A673 (cell line): ENCODE results near the gene LRRC8A. TPM values are rescaled to one million over a fixed set of nuclear protein-coding genes. Genes with fewer than 3 reads are reported as not detected.

Experiments used
- BruUV-seq: library from RNA; stranded (reverse); fragments of 400-500 nt; replicated peaks from 2 replicates; lab custom pipeline; 2021; lab: Mats Ljungman, UMichigan
- CTCF ChIA-PET: fragments of 300-600 bp; sonication (Branson Sonifier 250); formaldehyde crosslinking; loops from one replicate; lab custom pipeline; 2022; ENCODE audit warnings: antibody characterized with exemption; lab: Charles Lee
- POLR2A ChIA-PET: fragments of 300-600 bp; sonication (Branson Sonifier 250); formaldehyde crosslinking; loops from one replicate; lab custom pipeline; 2022; ENCODE audit warnings: antibody characterized with exemption; ENCODE audit not compliant: low non-redundant PET; lab: Charles Lee
- DNase-seq: peaks from one replicate; pipeline ENCODE4 v3.0.0-alpha.2; 2015; ENCODE audit warnings: low spot score
- H3K27ac ChIP-seq: fragments of 200-600 bp; sonication (generic); 2 replicates; pipeline ENCODE4 v1.5.1; 2016; ENCODE audit warnings: mixed run types, low read depth, mild to moderate bottlenecking, mixed read lengths, antibody characterized with exemption, low read length; ENCODE audit not compliant: poor library complexity, severe bottlenecking
- H3K27me3 ChIP-seq: fragments of 200-600 bp; sonication (generic); replicated peaks from 2 replicates; pipeline ENCODE4 v1.6.1; 2017; ENCODE audit warnings: mixed run types, low read depth, mild to moderate bottlenecking, mixed read lengths, antibody characterized with exemption, low read length; ENCODE audit not compliant: insufficient read depth, poor library complexity
- H3K36me3 ChIP-seq: fragments of 200-600 bp; sonication (generic); 2 replicates; pipeline ENCODE4 v1.6.1; 2016; ENCODE audit warnings: mixed run types, mild to moderate bottlenecking, mixed read lengths, antibody characterized with exemption, low read length; ENCODE audit not compliant: insufficient read depth, poor library complexity, severe bottlenecking
- H3K4me1 ChIP-seq: fragments of 200-600 bp; sonication (generic); 2 replicates; pipeline ENCODE4 v1.6.1; 2017; ENCODE audit warnings: mixed run types, mild to moderate bottlenecking, mixed read lengths, antibody characterized with exemption, low read length; ENCODE audit not compliant: insufficient read depth, poor library complexity, severe bottlenecking
- H3K4me3 ChIP-seq: fragments of 200-600 bp; sonication (generic); 2 replicates; pipeline ENCODE4 v1.5.1; 2016; ENCODE audit warnings: low read depth, mixed run types, mild to moderate bottlenecking, mixed read lengths, low read length; ENCODE audit not compliant: poor library complexity, severe bottlenecking
- H3K9me3 ChIP-seq: fragments of 200-600 bp; sonication (generic); 2 replicates; pipeline ENCODE4 v1.6.1; 2016; ENCODE audit warnings: mixed run types, low read depth, mild to moderate bottlenecking, mixed read lengths, antibody characterized with exemption, low read length; ENCODE audit not compliant: poor library complexity, severe bottlenecking
- EZH2 ChIP-seq: fragments of 200-600 bp; sonication (generic); IDR thresholded peaks from 2 replicates; pipeline ENCODE4 v1.6.1; 2017; ENCODE audit warnings: borderline replicate concordance, low read depth, mild to moderate bottlenecking, mixed read lengths, antibody characterized with exemption, low read length; ENCODE audit not compliant: poor library complexity, severe bottlenecking
- intact Hi-C: fragments of 100-400 bp; cut with micrococcal nuclease; formaldehyde crosslinking; loops from one replicate; pipeline ENCODE4 v1.10.0; 2022; ENCODE audit not compliant: unreplicated experiment
- total RNA-seq: library from RNA; stranded (reverse); gene quantifications from 2 replicates; pipeline ENCODE4 v1.2.3, GENCODE V29; 2021
- TF ChIP-seq, protein P1 (sequence below): fragments of 300-800, 200-600 bp; sonication (generic); conservative IDR thresholded peaks from 2 replicates; pipeline ENCODE4 v1.5.1; 2017; ENCODE audit warnings: low read depth, mild to moderate bottlenecking, antibody characterized with exemption, low read length, moderate library complexity, mixed read lengths

Gene LRRC8A
- total RNA-seq, 1 experiment from 2014 or later: 56.8 TPM

DNA sequence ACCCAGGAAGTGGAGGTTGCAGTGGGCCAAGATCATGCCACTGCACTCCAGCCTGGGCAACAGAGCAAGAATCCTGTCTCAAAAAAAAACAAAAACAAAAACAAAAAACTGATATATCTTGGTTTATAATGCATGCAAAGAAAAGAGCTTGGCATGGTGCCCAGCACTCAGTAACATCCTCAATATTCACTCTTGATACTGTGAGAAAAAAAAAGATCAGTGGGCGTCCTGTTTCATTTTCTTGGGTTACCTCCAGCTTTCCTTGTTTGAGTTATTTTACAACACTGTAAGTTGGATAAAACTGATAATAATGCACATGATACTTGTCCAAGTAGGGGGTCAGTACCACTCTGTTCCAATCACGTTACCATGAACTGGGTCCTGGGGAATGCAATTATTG lies 46.7 kb downstream of the LRRC8A start:
- no peak for TF ChIP-seq EZH2
- TF ChIP-seq, protein P1, sequence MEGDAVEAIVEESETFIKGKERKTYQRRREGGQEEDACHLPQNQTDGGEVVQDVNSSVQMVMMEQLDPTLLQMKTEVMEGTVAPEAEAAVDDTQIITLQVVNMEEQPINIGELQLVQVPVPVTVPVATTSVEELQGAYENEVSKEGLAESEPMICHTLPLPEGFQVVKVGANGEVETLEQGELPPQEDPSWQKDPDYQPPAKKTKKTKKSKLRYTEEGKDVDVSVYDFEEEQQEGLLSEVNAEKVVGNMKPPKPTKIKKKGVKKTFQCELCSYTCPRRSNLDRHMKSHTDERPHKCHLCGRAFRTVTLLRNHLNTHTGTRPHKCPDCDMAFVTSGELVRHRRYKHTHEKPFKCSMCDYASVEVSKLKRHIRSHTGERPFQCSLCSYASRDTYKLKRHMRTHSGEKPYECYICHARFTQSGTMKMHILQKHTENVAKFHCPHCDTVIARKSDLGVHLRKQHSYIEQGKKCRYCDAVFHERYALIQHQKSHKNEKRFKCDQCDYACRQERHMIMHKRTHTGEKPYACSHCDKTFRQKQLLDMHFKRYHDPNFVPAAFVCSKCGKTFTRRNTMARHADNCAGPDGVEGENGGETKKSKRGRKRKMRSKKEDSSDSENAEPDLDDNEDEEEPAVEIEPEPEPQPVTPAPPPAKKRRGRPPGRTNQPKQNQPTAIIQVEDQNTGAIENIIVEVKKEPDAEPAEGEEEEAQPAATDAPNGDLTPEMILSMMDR: no peak
- no TSS peak for BruUV-seq
- DNase-seq: no peak
- intact Hi-C loops: loop anchor here (1.0 to 5.0 kb wide), 3 partner anchors 65 to 196 kb away; no protein-coding TSS in a partner anchor
- Histone ChIP-seq H3K9me3 (no peaks in the 10 kb centered on the region), H3K4me1 (no peaks in the 10 kb centered on the region), H3K27ac (no peak overlapping the region), H3K4me3 (no peak overlapping the region), H3K27me3 (no peaks in the 10 kb centered on the region), H3K36me3 (no peaks in the 10 kb centered on the region)
- POLR2A ChIA-PET: interaction anchor here (0.7 kb wide), 1 partner anchor 93 kb away, joined by 3 read pairs; no protein-coding TSS in a partner anchor
- CTCF ChIA-PET: interaction anchor here (0.6 to 1.1 kb wide), 3 partner anchors 50 to 68 kb away, joined by 3 to 8 read pairs (median 5); no protein-coding TSS in a partner anchor

GRCh38 chr9:128929560-128929959 lies 47.6 kb downstream of the LRRC8A start:
- BruUV-seq: no TSS peak
- DNase-seq: no peak
- TF ChIP-seq EZH2: no peak
- TF ChIP-seq, protein P1: no peak
- no peaks in the 10 kb centered on the region for H3K27me3 ChIP-seq
- CTCF ChIA-PET: interaction anchor here (0.7 kb wide), 1 partner anchor 228 kb away, joined by 4 read pairs; the partner anchor contains the start of gene PKN3
- POLR2A ChIA-PET: interaction anchor here (0.7 kb wide), 1 partner anchor 1004 kb away, joined by 9 read pairs; no protein-coding TSS in a partner anchor
- H3K4me1 ChIP-seq: no peaks in the 10 kb centered on the region
- H3K27ac ChIP-seq: no peak overlapping the region
- intact Hi-C loops: loop anchor here (2.0 to 5.0 kb wide), 2 partner anchors 77 to 197 kb away; no protein-coding TSS in a partner anchor
- H3K36me3 ChIP-seq: no peaks in the 10 kb centered on the region
- H3K4me3 ChIP-seq: no peak overlapping the region
- no peaks in the 10 kb centered on the region for H3K9me3 ChIP-seq

DNA sequence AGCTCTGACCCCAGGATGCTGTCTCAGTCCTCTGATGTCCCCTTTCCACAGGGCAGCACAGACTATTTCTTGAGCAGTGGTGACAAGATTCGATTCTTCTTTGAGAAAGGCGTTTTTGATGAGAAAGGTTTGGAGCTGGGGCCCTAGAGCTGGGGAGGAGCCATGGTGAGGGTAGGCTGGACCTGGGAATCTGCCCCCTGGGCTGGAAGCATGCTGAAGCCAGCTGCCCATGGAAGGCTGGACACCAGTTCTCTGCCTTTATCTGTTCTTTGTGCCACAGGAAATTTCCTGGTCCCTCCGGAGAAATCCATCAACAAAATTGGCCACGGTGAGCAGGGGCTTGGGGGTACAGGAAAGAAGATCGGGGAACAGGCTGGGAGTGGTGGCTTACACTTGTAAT lies 51.8 kb downstream of the LRRC8A start:
- TF ChIP-seq, protein P1: no peak
- TF ChIP-seq EZH2: no peak
- ChIA-PET CTCF (no interaction called here), POLR2A (no interaction called here)
- Histone ChIP-seq H3K4me1 (no peaks in the 10 kb centered on the region), H3K36me3 (no peaks in the 10 kb centered on the region), H3K4me3 (no peak overlapping the region), H3K27ac (no peak overlapping the region), H3K27me3 (no peaks in the 10 kb centered on the region), H3K9me3 (no peaks in the 10 kb centered on the region)
- intact Hi-C loops: no loop called here
- no TSS peak for BruUV-seq
- DNase-seq: no peak
